GM12878 (cell line): ENCODE data around the gene LYRM4. TPM values are rescaled to one million over a fixed set of nuclear protein-coding genes. Genes with fewer than 3 reads are reported as not detected.

ENCODE experiments used
- ATAC-seq: fragments of 200-7000 bp; cut with Tn5 transposase; 3 replicates; pipeline ENCODE4 v1.9.1; 2020; ENCODE audit warnings: mild to moderate bottlenecking, moderate library complexity
- BruUV-seq: library from RNA; stranded (reverse); fragments of 400-500 nt; replicated peaks from 2 replicates; lab custom pipeline; 2021; lab: Mats Ljungman, UMichigan
- CTCF ChIA-PET: fragments of 300-600 bp; sonication (Branson Sonifier 250); formaldehyde crosslinking; extraction: SDS; loops from one replicate; lab custom pipeline; 2021; ENCODE audit warnings: inconsistent platforms; lab: Yijun Ruan, JAX
- POLR2A ChIA-PET: fragments of 350-600 bp; formaldehyde crosslinking; extraction: SDS; loops from one replicate; lab custom pipeline; 2021; ENCODE audit warnings: inconsistent platforms; lab: Charles Lee
- RAD21 ChIA-PET: fragments of 300-600 bp; sonication (Branson Sonifier 250); formaldehyde crosslinking; loops from one replicate; lab custom pipeline; 2023; ENCODE audit warnings: antibody characterized with exemption; ENCODE audit not compliant: unreplicated experiment; lab: Charles Lee
- SMC1A ChIA-PET: fragments of 300-600 bp; sonication (Branson Sonifier 250); formaldehyde crosslinking; loops from one replicate; lab custom pipeline; 2023; ENCODE audit not compliant: unreplicated experiment, uncharacterized antibody; lab: Charles Lee
- DNase-seq: peaks from one replicate; pipeline ENCODE4 v3.0.0-alpha.2; 2011; ENCODE audit warnings: low read depth, low spot score
- FAIRE-seq: peaks from 3 replicates; lab custom pipeline; 2011; peaks lifted over from hg19 to GRCh38; lab: Jason Lieb, UNC
- H2AFZ ChIP-seq: 2 replicates; pipeline ENCODE4 v1.6.0; 2011; ENCODE audit warnings: low read depth, low read length, control low read depth; ENCODE audit not compliant: control insufficient read depth
- H3K27ac ChIP-seq: 2 replicates; pipeline ENCODE4 v1.5.1; 2011; ENCODE audit warnings: control low read depth; ENCODE audit not compliant: control insufficient read depth, insufficient read depth
- H3K27me3 ChIP-seq, 2 experiments: replicated peaks in 1 of 2; 2 replicates each; pipeline versions ENCODE4 v1.6.0 to v1.6.1; 2011; ENCODE audit warnings: low read length in 1 of 2; ENCODE audit not compliant: control insufficient read depth in 2 of 2, insufficient read depth in 2 of 2
- H3K36me3 ChIP-seq, 2 experiments: 2 replicates each; pipeline ENCODE4 v1.5.1; 2011; ENCODE audit warnings: low read length in 1 of 2; ENCODE audit not compliant: control insufficient read depth in 2 of 2, insufficient read depth in 2 of 2
- H3K4me1 ChIP-seq: 2 replicates; pipeline ENCODE4 v1.6.1; 2011; ENCODE audit warnings: mild to moderate bottlenecking, low read length, moderate library complexity, mixed read lengths; ENCODE audit not compliant: control insufficient read depth, insufficient read depth
- H3K4me2 ChIP-seq: 2 replicates; pipeline ENCODE4 v1.6.0; 2011; ENCODE audit warnings: control low read depth; ENCODE audit not compliant: control insufficient read depth, insufficient read depth
- H3K4me3 ChIP-seq: fragments of 200-600 bp; sonication (generic); 2 replicates; pipeline ENCODE4 v1.5.1; 2016
- H3K79me2 ChIP-seq: 2 replicates; pipeline ENCODE4 v1.6.0; 2011; ENCODE audit warnings: low read length; ENCODE audit not compliant: control insufficient read depth, insufficient read depth
- H3K9ac ChIP-seq: 2 replicates; pipeline ENCODE4 v1.8.0; 2011; ENCODE audit warnings: low read length, control low read depth, mixed read lengths; ENCODE audit not compliant: control insufficient read depth, insufficient read depth
- H3K9me3 ChIP-seq: replicated peaks from 3 replicates; pipeline ENCODE4 v1.5.1; 2011; ENCODE audit warnings: mild to moderate bottlenecking, low read length; ENCODE audit not compliant: control insufficient read depth, insufficient read depth
- H4K20me1 ChIP-seq: 2 replicates; pipeline ENCODE4 v1.6.0; 2011; ENCODE audit not compliant: control insufficient read depth, insufficient read depth
- ATF7 ChIP-seq: fragments of 450-650 bp; IDR thresholded peaks from 2 replicates; pipeline ENCODE4 v1.6.1; 2016; ENCODE audit warnings: low read depth, mild to moderate bottlenecking
- BHLHE40 ChIP-seq, 2 experiments: fragments of 450-650 bp in 1 of 2; IDR thresholded peaks; 2 replicates each; pipeline ENCODE4 v1.6.1; 2011 to 2017; ENCODE audit warnings: low read depth in 2 of 2, borderline replicate concordance in 1 of 2, improper control_type of control experiment in 1 of 2, low read length in 1 of 2, mild to moderate bottlenecking in 1 of 2
- CHD1 ChIP-seq: IDR thresholded peaks from 2 replicates; pipeline ENCODE4 v1.6.1; 2012; ENCODE audit warnings: low read depth, low read length, improper control_type of control experiment
- CHD2 ChIP-seq: IDR thresholded peaks from 2 replicates; pipeline ENCODE4 v1.6.1; 2011; ENCODE audit warnings: low read depth, low read length, improper control_type of control experiment, borderline replicate concordance
- CUX1 ChIP-seq: IDR thresholded peaks from 2 replicates; pipeline ENCODE4 v1.6.1; 2012; ENCODE audit warnings: improper control_type of control experiment, low read depth, low read length; ENCODE audit not compliant: insufficient replicate concordance
- FOXM1 ChIP-seq: IDR thresholded peaks from 2 replicates; pipeline ENCODE4 v1.6.1; 2012; ENCODE audit warnings: low read depth, mild to moderate bottlenecking, inconsistent platforms, low read length, moderate library complexity
- HCFC1 ChIP-seq: fragments of 150-350 bp; IDR thresholded peaks from 2 replicates; pipeline ENCODE4 v1.6.1; 2014; ENCODE audit warnings: low read length
- HDAC2 ChIP-seq: fragments of 200-600 bp; sonication (generic); IDR thresholded peaks from 2 replicates; pipeline ENCODE4 v1.6.1; 2017
- IKZF2 ChIP-seq, 2 experiments: fragments of 450-650 bp; IDR thresholded peaks; 2 replicates each; pipeline ENCODE4 v1.6.1; 2017; ENCODE audit warnings: mild to moderate bottlenecking in 2 of 2, moderate library complexity in 2 of 2
- KAT2A ChIP-seq: conservative IDR thresholded peaks from 2 replicates; pipeline ENCODE4 v1.6.1; 2011; ENCODE audit warnings: low read depth, low read length; ENCODE audit not compliant: control insufficient read depth
- MAX ChIP-seq: IDR thresholded peaks from 2 replicates; pipeline ENCODE4 v1.6.1; 2012; ENCODE audit warnings: low read depth, low read length, improper control_type of control experiment
- POLR2A ChIP-seq: IDR thresholded peaks from 2 replicates; pipeline ENCODE4 v1.6.1; 2011; ENCODE audit warnings: low read depth, mild to moderate bottlenecking, low read length
- RAD21 ChIP-seq: IDR thresholded peaks from 2 replicates; pipeline ENCODE4 v1.6.1; 2011; ENCODE audit warnings: mild to moderate bottlenecking, low read depth, low read length, moderate library complexity; ENCODE audit not compliant: insufficient read depth
- RELA ChIP-seq: fragments of 450-650 bp; IDR thresholded peaks from 2 replicates; pipeline ENCODE4 v1.8.0; 2014; ENCODE audit warnings: borderline replicate concordance; ENCODE audit not compliant: partially characterized antibody
- STAT3 ChIP-seq: IDR thresholded peaks from 2 replicates; pipeline ENCODE4 v1.6.1; 2011; ENCODE audit warnings: low read depth, low read length, improper control_type of control experiment
- TCF3 ChIP-seq: IDR thresholded peaks from 2 replicates; pipeline ENCODE4 v1.6.1; 2012; ENCODE audit warnings: low read depth, mild to moderate bottlenecking, low read length, borderline replicate concordance; ENCODE audit not compliant: insufficient read depth
- ZBTB33 ChIP-seq: fragments of 450-650 bp; IDR thresholded peaks from 2 replicates; pipeline ENCODE4 v1.6.1; 2017; ENCODE audit warnings: mild to moderate bottlenecking
- WGBS: methylation state at CpG from one replicate; pipeline ENCODE4 v1.1.6; 2016; ENCODE audit warnings: low lambda C conversion rate; ENCODE audit not compliant: insufficient replicate concordance, insufficient coverage; ENCODE audit errors: missing lambda C conversion rate; 5-methylcytosine and 5-hydroxymethylcytosine counted together
- in situ Hi-C: fragments of 300-500 bp; cut with MboI; formaldehyde crosslinking; loops from 9 replicates; pipeline ENCODE4 v1.14.3; 2018; ENCODE audit warnings: mixed read lengths
- intact Hi-C: fragments of 100-400 bp; cut with micrococcal nuclease; formaldehyde crosslinking; loops from one replicate; pipeline ENCODE4 v1.14.2; 2022; ENCODE audit not compliant: unreplicated experiment
- polyA plus RNA-seq, 11 experiments: library from polyadenylated mRNA; depleted of rRNA in 4 of 11; unstranded in 6 of 11; stranded (reverse) in 5 of 11; fragments of >200 nt; fragmentation: Nextera tagmentation in 4 of 11; fragmentation: Illumina TruSeq in 1 of 11; extraction: Ambion mirVana in 4 of 11; extraction: Trizol in 1 of 11; gene quantifications; 1 replicate in 1 of 11; 2 replicates in 10 of 11; pipeline versions ENCODE4 v1.2.1 to v1.2.3, GENCODE V29; 2011 to 2016; ENCODE audit warnings: inconsistent platforms in 2 of 11, missing spikeins in 2 of 11, low read depth in 1 of 11
- total RNA-seq, 4 experiments: library from RNA; depleted of rRNA in 3 of 4; stranded (reverse); fragments of >200 nt in 3 of 4; fragmentation: Illumina TruSeq in 1 of 4; extraction: Trizol in 1 of 4; gene quantifications; 2 replicates each; pipeline versions ENCODE4 v1.2.1 to v1.2.3, GENCODE V29; 2013 to 2021

LYRM4 gene
- total and polyA plus RNA-seq, 10 of the 15 experiments (the other 5 are each of a cell fraction or from before 2014, with no cell fraction given): 32.7 to 66.8 (median 44.0) TPM

- peak; percentile 81 for ATAC-seq
- BruUV-seq: no TSS peak
- H3K27me3 ChIP-seq: peaks cover 8 to 12% of the 10 kb centered on the region in 2 experiments
- RAD21 ChIA-PET: no interaction called here
- 3% methylated on average over 80 of the region's 83 CpGs for WGBS
- intact Hi-C loops (no loop called here), in situ Hi-C loops (no loop called here)
- no peak for FAIRE-seq
- H3K79me2 ChIP-seq: no peaks in the 10 kb centered on the region
- H4K20me1 ChIP-seq: no peaks in the 10 kb centered on the region
- peak within 1 kb of the TSS; percentile 63 for H3K9ac ChIP-seq
- no peak for DNase-seq
- POLR2A ChIA-PET: no interaction called here
- H2AFZ ChIP-seq: peak within 1 kb of the TSS; percentile 33
- peaks cover 12% of the 10 kb centered on the region for H3K4me1 ChIP-seq
- SMC1A ChIA-PET: no interaction called here
- CTCF ChIA-PET: no interaction called here
- H3K9me3 ChIP-seq: no peaks in the 10 kb centered on the region; the same call in 2 of the 3 replicates
- H3K4me2 ChIP-seq: peak within 1 kb of the TSS; percentile 96
- H3K4me3 ChIP-seq: peak within 1 kb of the TSS; percentile 84
- no peaks in the 10 kb centered on the region for H3K36me3 ChIP-seq
- no peak within 1 kb of the TSS for H3K27ac ChIP-seq
- TF ChIP-seq TCF3: no peak
- no peak for TF ChIP-seq RAD21
- TF ChIP-seq HCFC1: no peak
- no peak for TF ChIP-seq CUX1
- no peak for TF ChIP-seq FOXM1
- peak in 1 of 2 experiments; percentile 56; a peak in 1 of 4 replicates for TF ChIP-seq BHLHE40 (IDR thresholded peaks at IDR 0.05; ENCODE audit: borderline replicate concordance in 1 of 2, low read depth in 2 of 2, low read length in 1 of 2)
- TF ChIP-seq MAX: 0 out of 2 replicates have a peak, but pooled peaks have one; percentile 5
- no peak for TF ChIP-seq ZBTB33
- peak in 1 of 2 experiments; percentile 28; a peak in 1 of 4 replicates for TF ChIP-seq IKZF2 (IDR thresholded peaks at IDR 0.05)
- no peak for TF ChIP-seq HDAC2
- TF ChIP-seq POLR2A: peak; percentile 49; the same call in 1 of the 2 replicates
- TF ChIP-seq CHD2: no peak
- no peak for TF ChIP-seq CHD1
- no peak for TF ChIP-seq ATF7
- TF ChIP-seq STAT3: no peak
- TF ChIP-seq KAT2A: no peak
- no peak for TF ChIP-seq RELA
Observed at GRCh38 chr6:5084781-5085647, 175.7 kb downstream of the LYRM4 start, which contains the start of gene PPP1R3G. PPP1R3G (plus strand) TSS chr6:5085341; CDS start chr6:5085486, 145 bp downstream.
